Spleen (tissue), 11 donors: Measurements from ENCODE around the gene MEGF6. TPM values are rescaled to one million over a fixed set of nuclear protein-coding genes. Genes with fewer than 3 reads are reported as not detected.

ENCODE experiments used
- DNase-seq: peaks from one replicate; pipeline ENCODE4 v3.0.0-alpha.2; 2020
- H3K27ac ChIP-seq, 8 donors: fragments of 200-600 bp; sonication (generic) in 7 of 8; 1 replicate in 4 of 8; 2 replicates in 4 of 8; pipeline versions ENCODE4 v1.5.0 to v1.8.0; 2016 to 2021; ENCODE audit warnings: inconsistent platforms in 4 of 8, mild to moderate bottlenecking in 4 of 8, moderate library complexity in 1 of 8
- H3K27me3 ChIP-seq, 7 donors: fragments of 200-600 bp; sonication (generic) in 6 of 7; replicated peaks in 1 of 7; 1 replicate in 4 of 7; 2 replicates in 3 of 7; pipeline versions ENCODE4 v1.5.0 to v1.8.0; 2016 to 2021; ENCODE audit warnings: inconsistent platforms in 3 of 7, mild to moderate bottlenecking in 1 of 7
- H3K36me3 ChIP-seq, 6 donors: fragments of 200-600 bp; sonication (generic) in 5 of 6; 1 replicate in 4 of 6; 2 replicates in 2 of 6; pipeline versions ENCODE4 v1.5.0 to v1.8.0; 2016 to 2021; ENCODE audit warnings: inconsistent platforms in 2 of 6
- H3K4me1 ChIP-seq, 6 donors: fragments of 200-600 bp; sonication (generic) in 5 of 6; 1 replicate in 3 of 6; 2 replicates in 3 of 6; pipeline versions ENCODE4 v1.5.0 to v1.8.0; 2016 to 2021; ENCODE audit warnings: inconsistent platforms in 3 of 6
- H3K4me3 ChIP-seq, 8 donors: fragments of 200-600 bp; sonication (generic) in 7 of 8; 1 replicate in 4 of 8; 2 replicates in 4 of 8; pipeline versions ENCODE4 v1.5.0 to v1.8.0; 2016 to 2021; ENCODE audit warnings: inconsistent platforms in 4 of 8, mild to moderate bottlenecking in 4 of 8, moderate library complexity in 2 of 8
- H3K9me3 ChIP-seq, 8 donors: fragments of 200-600 bp; sonication (generic) in 7 of 8; 1 replicate in 4 of 8; 2 replicates in 4 of 8; pipeline versions ENCODE4 v1.5.0 to v1.8.0; 2016 to 2021; ENCODE audit warnings: inconsistent platforms in 4 of 8
- POLR2A ChIP-seq, 3 donors: fragments of 450-650 bp; IDR thresholded peaks; one replicate each; pipeline ENCODE4 v1.5.1; 2017; ENCODE audit warnings: antibody characterized with exemption in 3 of 3, mild to moderate bottlenecking in 1 of 3
- POLR2AphosphoS5 ChIP-seq, 3 donors: sonication (generic); formaldehyde crosslinking; IDR thresholded peaks; one replicate each; pipeline ENCODE4 v1.5.1; 2017; ENCODE audit warnings: antibody characterized with exemption in 3 of 3
- WGBS, 5 donors: extraction: QIAGEN DNeasy Blood & Tissue Kit in 3 of 5; methylation state at CpG; one replicate each; pipeline versions ENCODE4 v1.1.5 to v1.1.7; 2013 to 2018; 5-methylcytosine and 5-hydroxymethylcytosine counted together
- intact Hi-C: fragments of 100-400 bp; cut with DNase I; formaldehyde crosslinking; loops from one replicate; pipeline ENCODE4 v1.15.0; 2023; ENCODE audit warnings: low total_unique reads
- polyA plus RNA-seq, 3 donors: library from polyadenylated mRNA; stranded (reverse); fragments of 200-250 nt; gene quantifications; one replicate each; pipeline ENCODE4 v1.2.1, GENCODE V29; 2013
- total RNA-seq, 7 donors: library from RNA; depleted of rRNA in 3 of 7; stranded (reverse); fragments of >200 nt in 3 of 7; fragmentation: NEBNext Ultra II Directional in 4 of 7; extraction: Animal tissue kit (Norgen Biotek cat#: 25700) in 4 of 7; gene quantifications; one replicate each; pipeline versions ENCODE4 v1.1.0 to v1.2.1, GENCODE V29; 2016 to 2021
- TF ChIP-seq, protein P1 (sequence below), 11 experiments: fragments of 200-600 bp in 7 of 11; fragments of 450-650 bp in 4 of 11; sonication (generic) in 4 of 11; IDR thresholded peaks in 8 of 11; conservative IDR thresholded peaks in 3 of 11; 1 replicate in 7 of 11; 2 replicates in 4 of 11; pipeline versions ENCODE4 v1.4.0 to v1.8.0; 2016 to 2021; ENCODE audit warnings: antibody characterized with exemption in 11 of 11, inconsistent platforms in 4 of 11, mild to moderate bottlenecking in 1 of 11
- donor health status: healthy with polysubstance abuse.
- donor health status: DM: no; HTN: no; CAD: no; lungs with moderate emphysema.
- donor health status: DM: no; HTN: no; CAD: no.
- donor health status: Bipolar disorder and iron deficiency.
- donor health status: healthy.
- donor health status: DM: no; HTN: no; CAD: no.
- donor health status: DM: yes; HTN: yes; CAD: no.

The MEGF6 gene
- total and polyA plus RNA-seq, 10 donors: 8.7 to 39.5 (median 20.3) TPM

- 77 to 100% (median 83%) methylated on average over 4 to 16 of the region's 16 CpGs for WGBS, 5 donors
- no peak for TF ChIP-seq POLR2AphosphoS5 (IDR thresholded peaks at IDR 0.05)
- no peak for TF ChIP-seq POLR2A (IDR thresholded peaks at IDR 0.05)
- TF ChIP-seq, protein P1, sequence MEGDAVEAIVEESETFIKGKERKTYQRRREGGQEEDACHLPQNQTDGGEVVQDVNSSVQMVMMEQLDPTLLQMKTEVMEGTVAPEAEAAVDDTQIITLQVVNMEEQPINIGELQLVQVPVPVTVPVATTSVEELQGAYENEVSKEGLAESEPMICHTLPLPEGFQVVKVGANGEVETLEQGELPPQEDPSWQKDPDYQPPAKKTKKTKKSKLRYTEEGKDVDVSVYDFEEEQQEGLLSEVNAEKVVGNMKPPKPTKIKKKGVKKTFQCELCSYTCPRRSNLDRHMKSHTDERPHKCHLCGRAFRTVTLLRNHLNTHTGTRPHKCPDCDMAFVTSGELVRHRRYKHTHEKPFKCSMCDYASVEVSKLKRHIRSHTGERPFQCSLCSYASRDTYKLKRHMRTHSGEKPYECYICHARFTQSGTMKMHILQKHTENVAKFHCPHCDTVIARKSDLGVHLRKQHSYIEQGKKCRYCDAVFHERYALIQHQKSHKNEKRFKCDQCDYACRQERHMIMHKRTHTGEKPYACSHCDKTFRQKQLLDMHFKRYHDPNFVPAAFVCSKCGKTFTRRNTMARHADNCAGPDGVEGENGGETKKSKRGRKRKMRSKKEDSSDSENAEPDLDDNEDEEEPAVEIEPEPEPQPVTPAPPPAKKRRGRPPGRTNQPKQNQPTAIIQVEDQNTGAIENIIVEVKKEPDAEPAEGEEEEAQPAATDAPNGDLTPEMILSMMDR (IDR thresholded peaks at IDR 0.05 in 8 of 11, conservative IDR thresholded peaks at IDR 0.05 in 3 of 11): no peak
- H3K36me3 ChIP-seq: peaks cover 0 to 41% (median 0%) of the 10 kb centered on the region in 6 donors
- no peak for DNase-seq
- peaks cover 0 to 5% (median 0%) of the 10 kb centered on the region in 8 donors for H3K9me3 ChIP-seq
- no peak overlapping the region for H3K27ac ChIP-seq
- no peaks in the 10 kb centered on the region for H3K27me3 ChIP-seq
- no peak overlapping the region for H3K4me3 ChIP-seq
- H3K4me1 ChIP-seq: no peaks in the 10 kb centered on the region
- intact Hi-C loops: no loop called here
Observed at GRCh38 chr1:3521426-3521825, 89.9 kb downstream of the MEGF6 start.

DNA sequence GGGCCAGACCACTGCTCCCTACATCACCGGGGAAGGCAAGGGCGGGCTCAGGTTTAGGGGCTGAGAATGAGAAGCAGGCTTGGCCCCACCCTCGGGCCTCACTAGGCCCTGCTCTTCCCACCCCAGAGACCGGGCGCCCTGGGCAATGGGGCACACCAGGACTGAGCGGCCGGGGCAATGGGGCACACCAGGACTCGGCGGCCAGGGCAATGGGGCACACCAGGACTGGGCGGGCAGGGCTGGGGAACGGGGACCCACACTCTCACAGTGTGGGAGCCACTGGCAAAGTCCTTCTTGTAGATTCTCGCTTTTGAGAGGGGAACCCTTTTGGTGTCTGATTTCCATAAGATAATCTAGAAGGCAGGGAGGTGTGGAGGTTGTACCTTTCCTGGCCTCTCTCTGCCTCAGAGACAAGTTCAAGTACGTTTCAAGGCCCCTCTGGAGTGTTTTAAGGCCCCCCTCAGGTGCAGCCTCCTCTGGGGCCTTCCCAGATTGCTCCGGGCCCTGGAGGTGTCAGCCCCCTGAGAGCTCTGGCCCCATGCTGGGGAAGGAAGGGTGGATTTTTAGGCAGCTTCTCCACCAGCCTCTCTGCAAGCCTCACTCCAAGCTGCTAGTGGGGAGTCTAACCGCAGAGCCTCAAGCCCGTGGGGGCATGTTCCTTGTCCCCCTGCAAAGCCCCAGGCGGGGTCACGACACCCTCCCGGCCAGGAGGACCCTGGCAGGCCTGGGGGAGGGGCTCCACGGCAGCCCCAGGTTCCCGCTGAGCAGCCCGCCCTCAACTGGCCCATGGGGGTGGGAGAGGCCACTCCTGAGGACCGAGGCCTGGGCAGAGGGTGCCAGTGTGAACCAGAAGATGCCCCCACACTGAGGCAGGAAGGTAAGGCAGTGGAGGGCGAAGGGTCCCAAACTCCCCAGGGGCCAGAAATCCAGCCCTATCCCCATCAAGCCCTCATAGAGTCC lies 90.6 kb downstream of the MEGF6 start:
- TF ChIP-seq POLR2A (IDR thresholded peaks at IDR 0.05): no peak
- TF ChIP-seq, protein P1 (IDR thresholded peaks at IDR 0.05 in 8 of 11, conservative IDR thresholded peaks at IDR 0.05 in 3 of 11): no peak
- no peak for TF ChIP-seq POLR2AphosphoS5 (IDR thresholded peaks at IDR 0.05)
- intact Hi-C loops: no loop called here
- H3K27me3 ChIP-seq: no peaks in the 10 kb centered on the region
- no peak overlapping the region for H3K4me3 ChIP-seq
- DNase-seq: no peak
- H3K4me1 ChIP-seq: no peaks in the 10 kb centered on the region
- H3K36me3 ChIP-seq: peaks cover 0 to 41% (median 0%) of the 10 kb centered on the region in 6 donors
- peaks cover 0 to 5% (median 0%) of the 10 kb centered on the region in 8 donors for H3K9me3 ChIP-seq
- H3K27ac ChIP-seq: no peak overlapping the region
- WGBS, 5 donors: 83 to 92% (median 89%) methylated on average over 13 to 24 of the region's 24 CpGs

DNA sequence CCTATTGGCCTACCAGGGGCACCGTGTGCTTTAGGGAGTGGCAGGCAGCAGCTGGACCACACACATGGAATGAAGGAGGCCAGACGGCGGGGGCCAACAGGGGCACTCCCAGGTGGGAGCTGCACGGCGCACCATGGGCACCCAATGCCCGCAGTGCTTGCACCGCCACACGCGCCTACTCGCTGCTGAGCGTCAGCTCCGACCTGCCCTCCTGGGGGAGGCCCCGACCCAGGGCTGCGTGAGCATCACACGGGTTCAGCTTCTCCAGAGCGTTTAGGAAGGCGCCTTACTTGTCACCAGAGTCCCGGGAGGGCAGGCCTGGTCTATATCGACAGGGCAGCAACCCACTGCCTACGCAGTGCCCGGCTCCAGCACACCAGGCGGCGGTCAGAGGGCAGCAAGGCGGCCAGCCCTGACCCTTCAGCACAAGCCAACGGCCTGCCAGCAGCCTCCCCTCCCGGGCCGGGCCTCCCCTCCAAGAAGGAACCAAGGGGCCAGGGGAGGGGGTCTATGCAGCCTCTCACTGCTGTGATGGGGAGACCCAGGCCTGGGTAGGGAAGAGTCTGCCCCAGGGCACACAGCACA lies 91.9 kb downstream of the MEGF6 start:
- 87 to 95% (median 93%) methylated on average over 8 to 27 of the region's 27 CpGs for WGBS, 5 donors

More for the DNA sequence above, 91.9 kb downstream of the MEGF6 start:
- no peak overlapping the region for H3K4me3 ChIP-seq
- no peak overlapping the region for H3K27ac ChIP-seq
- DNase-seq: no peak
- TF ChIP-seq POLR2A (IDR thresholded peaks at IDR 0.05) (no peak), POLR2AphosphoS5 (IDR thresholded peaks at IDR 0.05) (no peak)
- TF ChIP-seq, protein P1 (IDR thresholded peaks at IDR 0.05 in 8 of 11, conservative IDR thresholded peaks at IDR 0.05 in 3 of 11): no peak
- no peaks in the 10 kb centered on the region for H3K4me1 ChIP-seq
- intact Hi-C loops: no loop called here
- peaks cover 0 to 5% (median 0%) of the 10 kb centered on the region in 8 donors for H3K9me3 ChIP-seq
- no peaks in the 10 kb centered on the region for H3K27me3 ChIP-seq
- peaks cover 0 to 45% (median 0%) of the 10 kb centered on the region in 6 donors for H3K36me3 ChIP-seq
